Epithelial cell of proximal tubule (primary cell): ENCODE measurements around the gene FAM163B. TPM values are rescaled to one million over a fixed set of nuclear protein-coding genes. Genes with fewer than 3 reads are reported as not detected.

Experiments
- DNase-seq: peaks from one replicate; pipeline ENCODE4 v3.0.0-alpha.2; 2011; ENCODE audit warnings: low read depth
- H3K4me3 ChIP-seq: 2 replicates; pipeline ENCODE4 v1.5.1; 2011; ENCODE audit warnings: low read depth, mild to moderate bottlenecking, low read length
- total RNA-seq: library from RNA; depleted of rRNA; stranded (reverse); fragments of >200 nt; gene quantifications from 2 replicates; pipeline ENCODE4 v1.2.3, GENCODE V29; 2015
- TF ChIP-seq, protein P1 (sequence below): conservative IDR thresholded peaks from 2 replicates; pipeline ENCODE4 v1.5.1; 2012; ENCODE audit warnings: low read depth, mild to moderate bottlenecking, low read length

Gene FAM163B
- total RNA-seq, 1 donor from 2014 or later = not detected

DNA sequence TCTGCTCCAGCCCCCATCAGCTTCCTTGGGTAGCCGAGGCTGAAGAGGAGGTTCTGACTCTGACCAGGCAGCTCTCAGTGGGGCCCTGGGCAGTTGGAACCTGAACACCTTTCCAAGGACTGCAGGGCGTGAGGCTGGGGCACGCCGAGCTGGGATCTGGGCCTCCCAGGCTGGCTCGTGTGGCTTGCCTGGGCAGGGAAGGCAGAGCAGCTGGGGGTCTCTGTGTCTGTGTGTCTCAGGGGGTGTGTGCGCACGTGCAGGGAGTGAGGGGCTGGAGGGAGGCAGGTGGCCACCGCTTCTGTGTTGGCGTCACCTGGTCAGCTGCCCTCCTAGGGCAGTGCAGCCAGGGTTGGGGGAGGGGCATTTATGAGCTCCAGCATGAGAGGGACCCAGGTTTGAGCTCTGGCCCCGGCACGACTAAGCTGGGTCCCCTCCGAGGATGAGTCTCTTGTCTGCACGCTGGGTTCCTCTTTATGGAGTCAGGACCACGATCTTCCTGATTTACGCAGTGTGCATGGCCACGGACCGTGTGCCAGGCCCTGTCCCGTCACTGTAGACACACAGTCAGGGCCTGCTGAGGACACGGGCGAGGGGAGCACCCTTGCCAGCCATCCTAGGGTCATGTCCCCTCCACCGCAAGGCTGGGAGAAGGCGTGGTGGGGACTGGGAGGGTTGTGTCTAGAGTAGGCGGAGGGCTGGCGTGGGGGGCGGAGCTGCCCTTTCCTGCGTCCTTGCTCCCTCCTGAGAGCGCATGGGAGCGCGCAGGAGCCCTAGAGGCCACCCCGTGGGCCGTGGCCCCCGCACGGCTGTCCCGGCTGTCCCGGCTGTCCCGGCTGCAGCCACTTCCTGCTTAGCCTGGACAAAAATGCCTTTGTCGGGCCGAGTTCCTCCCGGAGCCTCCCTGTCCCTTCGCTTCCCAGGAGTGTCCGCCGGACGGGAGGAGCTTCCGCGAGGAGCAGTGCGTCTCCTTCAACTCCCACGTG lies 70.0 kb downstream of the FAM163B start:
- TF ChIP-seq, protein P1, sequence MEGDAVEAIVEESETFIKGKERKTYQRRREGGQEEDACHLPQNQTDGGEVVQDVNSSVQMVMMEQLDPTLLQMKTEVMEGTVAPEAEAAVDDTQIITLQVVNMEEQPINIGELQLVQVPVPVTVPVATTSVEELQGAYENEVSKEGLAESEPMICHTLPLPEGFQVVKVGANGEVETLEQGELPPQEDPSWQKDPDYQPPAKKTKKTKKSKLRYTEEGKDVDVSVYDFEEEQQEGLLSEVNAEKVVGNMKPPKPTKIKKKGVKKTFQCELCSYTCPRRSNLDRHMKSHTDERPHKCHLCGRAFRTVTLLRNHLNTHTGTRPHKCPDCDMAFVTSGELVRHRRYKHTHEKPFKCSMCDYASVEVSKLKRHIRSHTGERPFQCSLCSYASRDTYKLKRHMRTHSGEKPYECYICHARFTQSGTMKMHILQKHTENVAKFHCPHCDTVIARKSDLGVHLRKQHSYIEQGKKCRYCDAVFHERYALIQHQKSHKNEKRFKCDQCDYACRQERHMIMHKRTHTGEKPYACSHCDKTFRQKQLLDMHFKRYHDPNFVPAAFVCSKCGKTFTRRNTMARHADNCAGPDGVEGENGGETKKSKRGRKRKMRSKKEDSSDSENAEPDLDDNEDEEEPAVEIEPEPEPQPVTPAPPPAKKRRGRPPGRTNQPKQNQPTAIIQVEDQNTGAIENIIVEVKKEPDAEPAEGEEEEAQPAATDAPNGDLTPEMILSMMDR = no peak
- DNase-seq = no peak
- no peak overlapping the region for H3K4me3 ChIP-seq

DNA sequence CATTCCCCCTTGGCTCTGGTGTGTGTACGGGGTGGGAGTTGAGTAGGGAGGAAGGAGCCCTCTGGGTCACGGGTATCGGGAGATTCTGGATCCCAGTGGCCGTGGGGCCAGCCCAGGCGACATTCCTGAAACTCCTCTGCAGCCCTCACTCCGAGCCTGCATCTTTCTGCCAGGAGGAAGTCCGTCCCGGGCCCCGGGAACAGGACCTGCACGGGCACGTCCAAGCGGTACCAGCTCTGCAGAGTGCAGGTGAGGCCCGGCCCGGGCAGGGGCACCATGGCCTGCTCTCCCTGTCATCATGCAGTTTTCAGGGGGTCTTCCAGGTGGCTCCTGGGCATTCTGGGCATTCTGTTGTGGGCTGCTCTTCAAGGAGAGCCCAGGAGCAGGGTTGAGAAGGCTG lies 71.0 kb downstream of the FAM163B start:
- DNase-seq = no peak
- TF ChIP-seq, protein P1 = no peak
- H3K4me3 ChIP-seq = no peak overlapping the region

DNA sequence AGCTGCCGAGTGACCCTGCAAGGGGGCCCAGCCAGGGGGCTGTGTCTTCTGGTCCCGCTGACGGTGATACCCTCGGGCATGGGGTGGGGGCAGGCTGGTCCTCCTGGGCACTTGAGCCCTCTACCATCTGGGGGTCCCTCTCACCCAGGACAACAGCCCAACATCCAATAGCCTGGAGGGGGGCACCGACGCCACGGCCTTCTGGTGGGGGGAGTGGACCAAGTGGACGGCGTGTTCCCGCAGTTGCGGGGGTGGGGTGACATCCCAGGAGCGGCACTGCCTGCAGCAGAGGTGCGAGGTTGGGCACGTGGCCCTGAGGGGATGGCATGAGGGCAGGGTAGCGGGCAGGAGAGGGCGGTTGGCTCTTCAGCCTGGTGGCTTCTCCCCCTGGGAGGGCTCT lies 71.9 kb downstream of the FAM163B start:
- DNase-seq = no peak
- no peak overlapping the region for H3K4me3 ChIP-seq
- TF ChIP-seq, protein P1 = no peak

DNA sequence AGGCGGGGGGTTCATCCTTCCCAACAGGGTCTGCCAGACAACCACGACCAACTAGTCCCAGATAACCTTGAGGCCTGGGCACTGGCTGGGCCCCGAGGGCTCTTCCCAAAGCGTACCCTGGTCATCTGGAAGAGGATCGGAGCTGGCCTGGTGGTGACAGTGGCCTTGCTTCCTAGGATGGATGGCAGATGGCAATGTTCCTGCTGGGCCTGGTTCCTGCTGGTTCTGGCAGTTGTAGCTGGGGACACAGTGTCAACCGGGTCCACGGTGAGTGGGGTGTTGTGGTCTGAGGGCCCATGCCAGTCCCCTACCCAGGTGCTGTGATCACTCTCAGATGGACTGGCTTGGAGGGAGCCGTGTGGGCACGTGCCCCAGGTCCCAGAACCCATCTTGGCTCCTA lies 72.7 kb downstream of the FAM163B start:
- DNase-seq = no peak
- no peak overlapping the region for H3K4me3 ChIP-seq
- TF ChIP-seq, protein P1 = no peak

DNA sequence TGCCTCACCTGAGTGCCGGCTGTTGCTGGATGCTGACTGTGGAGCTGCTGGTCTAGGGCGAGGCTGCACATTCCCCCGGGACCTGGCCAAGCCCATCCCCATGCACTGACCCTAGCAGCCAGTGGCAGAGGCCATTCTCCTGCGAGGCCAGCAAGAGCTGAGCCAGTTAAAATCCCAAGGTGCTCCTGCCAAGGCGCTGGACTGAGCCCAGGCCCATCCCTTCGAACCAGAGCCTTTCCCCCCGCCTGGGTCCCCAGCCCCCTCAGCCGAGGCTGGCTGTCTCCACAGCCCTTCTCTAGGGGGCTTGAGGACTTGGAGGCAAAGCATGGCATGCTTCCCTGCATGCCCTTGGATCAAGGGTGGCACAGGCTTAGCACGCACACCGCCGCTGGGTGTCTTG lies 73.1 kb downstream of the FAM163B start:
- DNase-seq = no peak
- H3K4me3 ChIP-seq = no peak overlapping the region
- TF ChIP-seq, protein P1 = no peak

DNA sequence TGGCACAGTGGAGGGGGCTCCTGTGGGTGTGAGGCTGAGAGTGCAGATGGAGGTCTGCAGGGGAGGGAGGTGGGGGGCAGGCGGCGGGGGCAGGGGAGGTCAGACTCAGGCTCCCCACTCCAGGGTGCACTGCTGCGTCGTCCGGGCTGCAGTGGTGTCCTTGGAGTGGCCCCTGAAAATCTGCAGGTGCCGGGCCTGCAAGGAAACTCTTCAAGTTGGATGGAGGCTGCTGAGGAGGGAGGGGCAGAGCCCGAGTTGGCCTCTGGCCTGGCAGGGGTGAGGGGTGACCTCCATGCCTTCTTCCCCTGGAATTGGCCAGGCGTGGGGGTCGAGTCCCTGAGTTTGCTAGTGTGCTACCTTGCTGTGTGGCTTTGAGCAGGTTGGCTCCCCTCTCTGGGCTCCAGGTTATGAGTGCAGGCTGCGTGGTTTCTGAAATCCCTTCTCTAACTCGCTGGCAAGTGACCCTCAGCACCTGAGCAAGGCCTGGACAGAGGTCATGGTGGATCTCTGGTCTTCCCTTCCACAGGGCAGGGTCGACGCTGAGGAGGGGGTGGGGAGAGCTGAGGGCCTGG lies 73.8 kb downstream of the FAM163B start:
- DNase-seq = no peak
- no peak overlapping the region for H3K4me3 ChIP-seq
- TF ChIP-seq, protein P1 = no peak
